GM18867 (cell line): ENCODE data around the gene PI4KA.

Source experiments
- ATAC-seq: cut with Tn5 transposase; IDR thresholded peaks from one replicate; pipeline ENCODE4 v1.9.1; 2021; ENCODE audit warnings: mild to moderate bottlenecking, moderate library complexity; ENCODE audit not compliant: unreplicated experiment

PI4KA gene

GRCh38 chr22:20881869-20882815, 23.5 kb upstream of the PI4KA start:
- no peak for ATAC-seq

- no peak for ATAC-seq
Measured at GRCh38 chr22:20881231-20881630, 22.6 kb upstream of the PI4KA start.

DNA sequence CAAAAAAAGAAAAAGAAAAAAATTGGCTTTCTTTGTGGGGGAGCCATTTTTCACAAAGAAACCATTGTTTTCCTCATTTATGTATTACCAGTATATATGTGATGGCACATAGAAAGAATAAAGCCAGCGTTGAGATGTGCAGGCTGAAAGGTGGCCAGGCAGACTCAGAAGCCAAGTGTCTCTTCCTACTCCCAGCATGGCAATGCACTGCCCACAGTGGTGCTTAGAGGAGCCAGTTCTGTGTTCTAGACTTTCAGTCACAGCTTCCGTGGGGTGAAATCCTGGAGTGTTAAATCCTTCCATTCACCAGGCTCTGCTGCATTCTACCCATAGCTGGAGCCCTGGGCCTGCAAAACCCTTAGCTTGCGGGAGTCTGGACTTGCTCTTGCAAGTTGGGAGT, 19.1 kb upstream of the PI4KA start:
- no peak for ATAC-seq

DNA sequence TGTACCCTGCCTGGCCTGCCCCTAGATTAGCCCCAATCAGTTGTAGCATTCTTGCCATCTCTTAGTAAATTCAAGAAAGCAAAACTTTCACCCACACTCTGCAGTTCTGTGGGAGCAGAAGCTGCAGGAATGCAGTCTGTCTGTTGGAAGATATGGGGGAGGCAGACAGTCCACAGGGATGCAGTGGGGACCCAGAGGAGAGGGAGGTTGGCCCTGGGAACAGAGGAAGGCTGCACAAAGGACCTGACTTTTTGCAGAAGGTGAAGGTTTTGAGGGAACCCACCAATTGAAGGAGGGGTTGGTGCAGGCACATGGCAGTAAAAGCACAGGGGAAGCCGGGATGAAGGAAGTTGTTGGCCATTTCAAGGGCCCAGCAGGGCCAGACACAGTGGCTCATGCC, 16.7 kb upstream of the PI4KA start:
- no peak for ATAC-seq

DNA sequence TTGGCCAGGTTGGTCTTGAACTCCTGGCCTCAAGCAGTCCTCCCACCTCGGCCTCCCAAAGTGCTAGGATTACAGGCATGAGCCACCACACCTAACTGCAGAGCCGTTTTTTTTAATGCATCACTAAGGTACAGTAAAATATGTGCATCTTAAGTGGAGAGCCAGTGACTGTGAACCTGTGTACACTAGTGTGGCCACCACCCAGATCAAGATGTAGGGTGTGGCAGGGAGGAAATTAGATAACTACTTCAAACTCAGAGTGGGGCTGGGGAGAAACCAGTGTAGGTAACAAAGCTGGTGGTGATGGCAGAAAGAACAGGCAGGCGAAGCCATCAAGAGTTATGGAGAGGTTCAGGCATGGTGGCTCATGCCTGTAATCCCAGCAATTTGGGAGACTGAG, 14.6 kb upstream of the PI4KA start:
- no peak for ATAC-seq

GRCh38 chr22:20869234-20869633, 10.6 kb upstream of the PI4KA start:
- no peak for ATAC-seq

GRCh38 chr22:20868025-20868962, 9.7 kb upstream of the PI4KA start:
- ATAC-seq = no peak

DNA sequence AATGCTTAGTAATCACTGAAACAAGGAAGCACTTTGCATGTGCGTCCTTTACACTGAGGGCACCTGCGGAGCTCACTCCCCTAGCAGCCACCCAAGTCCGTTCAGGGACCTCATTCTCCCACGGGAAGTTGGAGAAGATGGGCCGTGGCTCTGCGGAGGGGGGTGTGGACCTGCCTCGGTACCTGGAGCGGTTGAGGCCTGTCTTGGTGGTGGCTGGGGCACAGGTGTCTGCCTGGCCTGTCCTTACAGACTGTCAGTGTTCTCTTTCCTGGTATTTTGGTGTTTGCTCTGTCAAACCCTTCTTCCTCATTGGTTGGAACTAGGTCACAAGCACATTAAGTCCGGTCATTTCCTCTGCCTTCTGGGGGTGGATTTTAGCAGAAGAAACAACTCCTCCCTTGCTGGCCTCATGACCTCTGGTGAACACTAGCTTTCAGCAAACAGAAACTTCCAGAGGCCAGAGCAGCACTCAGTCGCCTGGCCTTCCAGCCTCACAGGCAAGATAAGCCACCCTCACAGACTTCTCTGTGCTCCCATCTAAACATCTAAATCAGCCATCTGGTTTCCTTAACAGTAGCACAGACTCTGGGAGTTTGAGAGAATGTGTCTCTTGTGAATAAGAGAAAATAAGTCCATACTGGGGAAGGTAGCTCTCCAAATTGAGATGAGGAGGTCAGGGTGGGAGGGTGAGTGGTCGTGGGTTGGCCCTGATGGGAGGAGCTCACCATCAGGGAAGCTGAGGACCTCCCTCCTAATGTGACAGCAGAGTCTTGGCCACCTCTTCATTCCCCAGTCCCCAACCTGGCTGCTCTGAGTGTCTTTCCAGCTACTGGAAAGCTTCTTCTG, 8.8 kb upstream of the PI4KA start:
- no peak for ATAC-seq

DNA sequence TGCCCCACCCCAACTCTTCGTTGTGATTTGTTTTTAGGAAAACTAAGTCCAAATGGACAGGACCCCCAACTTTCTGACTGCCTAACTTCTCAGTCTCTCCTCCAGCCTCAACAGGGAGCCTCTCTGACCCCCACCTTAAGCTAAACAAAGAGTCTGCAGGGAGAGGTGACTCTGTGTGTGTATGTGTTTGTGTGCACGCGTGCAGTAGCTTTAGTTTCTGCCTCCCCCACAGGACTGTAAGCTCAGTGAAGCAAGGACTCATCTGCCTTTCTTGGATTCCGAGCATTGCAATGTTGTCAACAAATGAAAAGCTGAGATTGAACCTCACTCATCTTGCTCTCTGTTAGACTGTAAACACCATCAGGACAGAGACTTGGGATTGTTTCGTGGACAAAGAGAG, 8.1 kb upstream of the PI4KA start:
- ATAC-seq = no peak

DNA sequence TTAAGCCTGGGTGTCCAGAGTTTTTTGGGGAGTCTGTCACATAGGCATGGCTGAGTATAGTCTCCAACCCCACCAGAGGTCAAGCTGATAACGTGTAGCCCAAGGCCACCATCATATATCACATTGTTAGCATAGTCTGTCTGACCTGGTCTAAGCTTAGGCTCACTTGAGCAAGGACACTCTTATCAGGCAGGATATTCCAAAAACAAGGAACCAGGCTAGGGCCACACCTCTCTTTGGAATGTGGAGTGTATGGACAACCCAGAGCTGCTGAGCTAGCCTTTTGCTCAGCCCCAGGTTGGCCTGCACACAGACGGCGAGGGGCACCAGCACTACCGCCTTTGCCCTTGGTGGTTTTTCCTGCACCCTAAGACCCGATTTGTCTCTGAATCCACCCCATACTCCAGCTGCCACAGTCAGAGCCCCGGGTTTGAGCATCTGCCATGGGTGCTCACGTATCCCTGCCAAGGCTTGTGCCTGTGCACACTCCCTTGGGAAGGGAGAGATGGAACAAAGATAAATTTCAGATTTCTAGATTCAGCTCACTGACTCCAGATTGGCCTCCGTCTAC, 7.3 kb upstream of the PI4KA start:
- no peak for ATAC-seq

GRCh38 chr22:20865331-20865730, 6.7 kb upstream of the PI4KA start:
- no peak for ATAC-seq

DNA sequence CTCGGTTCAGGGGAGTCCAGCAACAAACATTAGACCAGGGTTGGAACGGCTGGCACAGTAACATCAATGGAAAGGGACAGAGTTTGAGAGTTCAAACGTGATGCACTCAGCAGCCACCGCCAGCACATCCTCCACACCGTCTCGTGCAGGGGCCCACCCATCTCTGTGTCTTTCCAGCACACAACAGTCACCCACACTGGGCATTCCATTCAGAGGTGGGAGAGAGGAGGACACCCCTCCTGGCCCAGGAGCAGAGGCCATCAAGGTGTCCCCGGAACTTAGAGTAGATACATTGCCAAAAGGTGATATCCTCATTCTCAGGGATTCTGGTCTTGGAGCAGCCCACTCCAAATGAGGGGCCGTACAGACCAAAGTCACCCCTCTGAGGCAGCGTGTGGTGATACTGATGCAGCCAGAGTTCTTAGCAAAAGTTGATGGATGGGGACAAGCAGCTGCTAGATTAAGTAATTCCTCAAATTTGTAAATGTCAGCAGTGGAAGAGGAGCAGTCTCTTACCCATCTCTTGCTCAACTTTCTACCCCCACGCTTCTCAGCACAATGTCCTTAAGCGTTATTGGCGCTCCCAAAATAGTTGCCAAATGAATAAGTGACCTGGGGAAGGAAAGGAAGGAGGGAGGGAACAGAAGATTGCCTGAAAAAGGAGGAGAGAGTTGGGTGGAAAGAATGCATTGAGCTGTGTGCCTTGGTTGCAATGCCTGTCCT, 5.7 kb upstream of the PI4KA start:
- ATAC-seq = no peak

DNA sequence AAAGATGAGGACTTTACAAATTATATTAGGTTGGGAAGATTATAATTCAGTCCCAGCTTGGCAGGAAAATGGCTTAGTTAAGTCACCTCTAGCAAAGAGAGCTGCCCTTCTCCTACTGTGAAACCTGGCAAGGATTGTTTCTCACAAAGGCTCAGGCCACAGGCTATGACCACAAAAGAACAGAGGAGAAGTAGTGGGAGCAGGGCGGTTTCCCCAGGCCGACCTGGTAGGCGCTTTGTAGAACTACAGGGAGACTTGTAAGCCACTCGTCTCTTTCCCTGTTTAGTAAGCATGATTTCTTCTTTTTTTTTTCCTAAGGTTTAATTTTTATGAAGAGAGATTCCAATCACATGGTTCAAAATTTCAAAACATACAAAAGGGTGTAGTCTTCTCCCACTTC, 4.8 kb upstream of the PI4KA start:
- no peak for ATAC-seq

- no peak for ATAC-seq
Measured at GRCh38 chr22:20862540-20862939, 3.9 kb upstream of the PI4KA start.

- no peak for ATAC-seq
Measured at GRCh38 chr22:20859615-20860014, 1.0 kb upstream of the PI4KA start.

DNA sequence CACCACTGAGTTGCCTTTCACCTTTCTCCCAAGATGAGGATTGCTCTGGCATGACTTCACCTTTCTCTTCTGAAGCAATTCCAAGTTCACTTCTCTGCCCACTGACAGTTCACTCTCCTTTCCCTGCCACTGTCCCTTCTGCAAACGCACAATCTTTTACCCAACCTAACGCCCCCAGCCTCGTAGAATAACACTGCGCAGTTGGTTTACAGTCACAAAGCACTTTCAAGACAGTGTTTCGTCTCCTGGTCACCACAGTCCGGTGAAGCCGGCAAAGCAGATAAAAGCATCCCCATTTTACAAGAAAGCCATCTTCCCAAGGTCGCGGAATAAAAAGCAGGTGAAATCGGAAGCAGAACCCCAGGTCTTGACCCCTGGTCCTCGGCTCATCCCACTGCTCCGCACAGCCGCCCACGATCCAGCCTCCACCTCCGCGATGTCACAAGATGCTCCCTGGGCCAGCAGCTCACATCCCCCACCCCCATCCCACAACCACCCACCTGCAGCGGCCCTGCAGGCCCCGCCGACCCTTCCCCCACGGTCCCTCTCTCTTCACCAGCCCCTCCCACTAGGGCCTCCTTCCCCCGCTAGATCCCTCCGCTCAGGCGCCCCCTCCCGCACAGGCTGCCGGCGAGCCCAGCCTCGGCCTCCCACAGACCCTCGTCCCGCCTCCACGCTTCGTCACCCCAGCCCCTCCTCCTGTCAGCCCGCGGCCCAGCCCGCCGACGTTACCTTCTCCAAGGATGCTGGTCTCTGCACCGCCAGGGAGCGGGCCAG, 585 bp downstream of the PI4KA start:
- ATAC-seq = peak; percentile 48

DNA sequence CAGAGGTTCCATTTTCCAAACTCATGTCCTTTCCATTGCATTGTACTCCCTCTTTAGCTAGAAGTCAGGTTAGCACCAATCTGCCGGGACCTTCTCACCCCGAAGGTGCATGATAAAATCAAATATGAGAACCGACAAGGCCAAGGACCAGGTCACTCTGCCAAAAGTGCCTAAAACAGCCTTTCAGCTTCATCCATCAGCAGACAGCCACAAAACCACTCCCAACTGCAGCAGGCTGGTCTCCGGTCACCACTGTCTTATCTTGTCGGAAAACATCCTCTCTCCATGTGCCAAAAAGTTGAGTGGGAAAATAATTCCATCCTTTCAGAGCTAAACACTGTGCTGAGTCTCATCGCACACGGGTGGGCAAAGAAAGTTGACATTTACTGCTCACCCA, 1.4 kb downstream of the PI4KA start:
- ATAC-seq = no peak

GRCh38 chr22:20853236-20853660, 5.4 kb downstream of the PI4KA start:
- ATAC-seq = no peak

GRCh38 chr22:20852503-20852902, 6.1 kb downstream of the PI4KA start:
- no peak for ATAC-seq
